Kidney (tissue), 14 donors: Measurements from ENCODE around the gene CSNK1G1. TPM values are rescaled to one million over a fixed set of nuclear protein-coding genes. Genes with fewer than 3 reads are reported as not detected.

Source experiments
- DNase-seq, 5 donors: peaks; one replicate each; pipeline ENCODE4 v3.0.0-alpha.2; 2013 to 2020
- FAIRE-seq: peaks from 2 replicates; lab custom pipeline; 2012; peaks lifted over from hg19 to GRCh38; lab: Jason Lieb, UNC
- H3K27ac ChIP-seq, 2 donors: one replicate each; pipeline ENCODE4 v1.7.0; 2013; ENCODE audit warnings: low read depth in 2 of 2, low read length in 2 of 2, inconsistent platforms in 1 of 2
- H3K27me3 ChIP-seq: one replicate; pipeline ENCODE4 v1.7.1; 2013; ENCODE audit warnings: low read length, inconsistent platforms; ENCODE audit not compliant: control insufficient read depth, insufficient read depth
- H3K36me3 ChIP-seq, 3 donors: one replicate each; pipeline versions ENCODE4 v1.7.0 to v1.7.1; 2013; ENCODE audit warnings: low read length in 3 of 3, control low read depth in 1 of 3, inconsistent platforms in 1 of 3; ENCODE audit not compliant: insufficient read depth in 3 of 3, control insufficient read depth in 2 of 3
- H3K4me1 ChIP-seq, 3 donors: one replicate each; pipeline versions ENCODE4 v1.7.0 to v1.7.1; 2013; ENCODE audit warnings: low read length in 3 of 3, inconsistent platforms in 1 of 3, low read depth in 1 of 3; ENCODE audit not compliant: control insufficient read depth in 2 of 3, insufficient read depth in 2 of 3
- H3K4me3 ChIP-seq, 3 donors: one replicate each; pipeline versions ENCODE4 v1.7.0 to v1.8.1; 2013; ENCODE audit warnings: low read length in 3 of 3, control low read depth in 1 of 3, inconsistent platforms in 1 of 3
- H3K9ac ChIP-seq, 3 donors: one replicate each; pipeline versions ENCODE4 v1.7.0 to v1.7.1; 2013; ENCODE audit warnings: low read length in 3 of 3, control low read depth in 1 of 3, inconsistent platforms in 1 of 3
- H3K9me3 ChIP-seq, 3 donors: one replicate each; pipeline versions ENCODE4 v1.7.0 to v1.7.1; 2013; ENCODE audit warnings: low read length in 3 of 3, control low read depth in 1 of 3, inconsistent platforms in 1 of 3; ENCODE audit not compliant: control insufficient read depth in 2 of 3, insufficient read depth in 1 of 3
- intact Hi-C: fragments of 100-400 bp; cut with DNase I; formaldehyde crosslinking; loops from one replicate; pipeline ENCODE4 v1.11.1; 2022
- polyA plus RNA-seq: library from polyadenylated mRNA; stranded (reverse); fragments of 350-450 nt; fragmentation: Illumina TruSeq; extraction: RNeasy Lipid Tissue Mini Kit (QIAGEN cat#74804); gene quantifications from one replicate; pipeline ENCODE4 v1.2.3, GENCODE V29; 2014; ENCODE audit warnings: low read depth, low replicate concordance; ENCODE audit not compliant: insufficient read depth
- total RNA-seq: library from RNA; stranded (reverse); fragmentation: NEBNext Ultra II Directional; extraction: Animal tissue kit (Norgen Biotek cat#: 25700); gene quantifications from one replicate; pipeline ENCODE4 v1.2.1, GENCODE V29; 2021
- TF ChIP-seq, protein P1 (sequence below): IDR thresholded peaks from 3 replicates; pipeline ENCODE4 v1.5.1; 2012; ENCODE audit warnings: mild to moderate bottlenecking, moderate library complexity, borderline replicate concordance; ENCODE audit not compliant: insufficient read depth; ENCODE audit errors: extremely low read depth
- donor health status: control.
- donor health status: control.
- donor health status: control.
- donor health status: control.
- donor health status: control.
- donor health status: DM: yes; HTN: yes; CAD: no.
- donor health status: Normal renal cell carcinoma (clear cell type).

The CSNK1G1 gene
- total and polyA plus RNA-seq, 2 donors from 2014 or later: 5.0 to 25.8 TPM

DNA sequence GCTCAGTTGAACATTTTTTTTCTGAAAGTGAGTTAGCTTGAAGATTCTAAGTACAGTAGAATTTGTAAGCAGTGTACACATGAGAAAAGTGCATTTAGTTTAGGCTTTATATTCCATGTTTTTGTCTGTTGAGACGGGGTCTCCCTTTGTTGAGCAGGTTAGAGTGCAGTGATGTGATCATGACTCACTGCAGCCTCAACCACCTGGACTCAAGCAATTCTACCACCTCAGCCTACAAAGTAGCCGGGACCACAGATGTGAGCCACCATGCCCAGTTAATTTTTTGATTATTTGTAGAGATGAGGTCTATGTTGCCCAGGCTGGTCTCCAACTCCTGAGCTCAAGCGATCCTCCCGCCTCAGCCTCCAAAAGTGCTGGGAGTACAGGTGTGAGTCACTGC lies 5.3 kb upstream of the CSNK1G1 start:
- intact Hi-C loops: no loop called here
- no peak for DNase-seq
- H3K4me3 ChIP-seq: no peak overlapping the region
- no peaks in the 10 kb centered on the region for H3K27me3 ChIP-seq
- no peak overlapping the region for H3K27ac ChIP-seq
- H3K36me3 ChIP-seq: no peaks in the 10 kb centered on the region
- H3K4me1 ChIP-seq: no peaks in the 10 kb centered on the region
- TF ChIP-seq, protein P1, sequence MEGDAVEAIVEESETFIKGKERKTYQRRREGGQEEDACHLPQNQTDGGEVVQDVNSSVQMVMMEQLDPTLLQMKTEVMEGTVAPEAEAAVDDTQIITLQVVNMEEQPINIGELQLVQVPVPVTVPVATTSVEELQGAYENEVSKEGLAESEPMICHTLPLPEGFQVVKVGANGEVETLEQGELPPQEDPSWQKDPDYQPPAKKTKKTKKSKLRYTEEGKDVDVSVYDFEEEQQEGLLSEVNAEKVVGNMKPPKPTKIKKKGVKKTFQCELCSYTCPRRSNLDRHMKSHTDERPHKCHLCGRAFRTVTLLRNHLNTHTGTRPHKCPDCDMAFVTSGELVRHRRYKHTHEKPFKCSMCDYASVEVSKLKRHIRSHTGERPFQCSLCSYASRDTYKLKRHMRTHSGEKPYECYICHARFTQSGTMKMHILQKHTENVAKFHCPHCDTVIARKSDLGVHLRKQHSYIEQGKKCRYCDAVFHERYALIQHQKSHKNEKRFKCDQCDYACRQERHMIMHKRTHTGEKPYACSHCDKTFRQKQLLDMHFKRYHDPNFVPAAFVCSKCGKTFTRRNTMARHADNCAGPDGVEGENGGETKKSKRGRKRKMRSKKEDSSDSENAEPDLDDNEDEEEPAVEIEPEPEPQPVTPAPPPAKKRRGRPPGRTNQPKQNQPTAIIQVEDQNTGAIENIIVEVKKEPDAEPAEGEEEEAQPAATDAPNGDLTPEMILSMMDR: no peak
- no peaks in the 10 kb centered on the region for H3K9me3 ChIP-seq
- no peak for FAIRE-seq
- no peak overlapping the region for H3K9ac ChIP-seq

DNA sequence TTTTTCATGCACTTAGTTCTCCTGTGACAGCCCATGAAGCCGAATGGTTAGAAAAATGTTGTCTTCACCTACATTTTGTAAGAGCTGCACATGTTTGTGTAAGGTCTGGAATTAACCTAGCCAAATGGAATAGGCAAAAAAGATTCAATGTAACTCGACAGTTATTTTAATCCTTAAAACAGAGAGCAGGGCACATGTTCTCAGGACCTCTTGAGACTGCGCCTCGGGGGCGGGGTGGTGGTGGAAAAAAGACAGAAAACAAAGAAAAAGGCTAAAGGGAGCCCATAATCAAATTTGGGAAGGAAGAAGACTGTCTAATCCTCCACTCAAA lies 702 bp upstream of the CSNK1G1 start:
- Histone ChIP-seq H3K9ac (peak overlapping the region in 2 of 3 donors; percentile 92 to 98), H3K27ac (peak overlapping the region; percentile 12 to 55), H3K4me3 (peak overlapping the region; percentile 81 to 99 (median 85)), H3K4me1 (peaks cover 0 to 5% (median 0%) of the 10 kb centered on the region in 3 donors), H3K36me3 (no peaks in the 10 kb centered on the region), H3K27me3 (no peaks in the 10 kb centered on the region), H3K9me3 (no peaks in the 10 kb centered on the region)
- FAIRE-seq: no peak
- intact Hi-C loops: no loop called here
- TF ChIP-seq, protein P1: no peak
- no peak for DNase-seq

DNA sequence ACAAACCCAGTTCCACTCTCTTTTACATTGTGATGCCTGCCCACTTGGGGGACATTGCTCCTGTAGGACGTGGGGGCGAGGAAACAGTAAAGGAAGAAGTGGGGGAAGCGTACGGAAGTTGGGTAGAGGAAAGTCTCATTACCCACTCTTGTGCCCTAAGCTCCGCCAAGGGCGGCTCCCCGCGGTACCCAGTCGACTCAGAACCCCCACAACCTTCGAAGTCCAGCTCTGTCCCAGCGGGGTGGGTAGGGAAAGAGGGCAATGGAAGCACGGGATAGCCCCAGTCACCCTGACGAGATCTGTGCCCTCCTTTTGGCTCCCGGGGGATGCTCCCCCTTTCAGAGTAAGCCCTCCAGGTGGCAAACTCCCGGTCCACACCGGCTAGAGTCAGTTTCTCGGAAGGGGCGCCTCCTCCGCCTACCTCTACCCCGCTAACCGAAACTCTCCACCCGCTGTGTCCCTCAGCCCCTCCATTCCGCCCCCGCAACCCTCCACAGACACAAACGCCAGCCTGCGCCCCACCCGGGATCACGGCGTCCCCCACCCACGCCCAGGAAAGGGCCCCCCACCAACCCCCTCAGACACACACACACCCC lies 527 bp downstream of the CSNK1G1 start:
- FAIRE-seq (no peak), DNase-seq (peak in 4 of 5 donors; percentile 41 to 77 (median 61))
- H3K9ac ChIP-seq: peak overlapping the region; percentile 37 to 92 (median 90)
- H3K36me3 ChIP-seq: no peaks in the 10 kb centered on the region
- no peaks in the 10 kb centered on the region for H3K9me3 ChIP-seq
- H3K27me3 ChIP-seq: no peaks in the 10 kb centered on the region
- TF ChIP-seq, protein P1: no peak
- peak overlapping the region; percentile 72 to 80 for H3K27ac ChIP-seq
- intact Hi-C loops: no loop called here
- H3K4me3 ChIP-seq: peak overlapping the region; percentile 81 to 99 (median 85)
- peaks cover 0 to 5% (median 0%) of the 10 kb centered on the region in 3 donors for H3K4me1 ChIP-seq
